ENCODE data around the gene TMEM45A. TPM values are rescaled to one million over a fixed set of nuclear protein-coding genes. Genes with fewer than 3 reads are reported as not detected.
"Not testable (repeated sequence)": the region's sequence is repeated elsewhere in the genome, so short reads cannot be mapped to it uniquely, and the experiment has no call there.

The TMEM45A gene
- polyA plus RNA-seq, 1 donor from 2014 or later = 2.4 TPM

GRCh38 chr3:100471444-100471843 lies 21.0 kb upstream of the TMEM45A start:
- Histone ChIP-seq H3F3A (ENCODE audit: insufficient read depth, low read length, poor library complexity, severe bottlenecking) (no peaks in the 10 kb centered on the region), H3K4me3 (ENCODE audit: low read length) (no peak overlapping the region), H3K4me2 (ENCODE audit: low read length) (no peak overlapping the region), H4K20me1 (ENCODE audit: insufficient read depth) (no peaks in the 10 kb centered on the region), H3K27ac (ENCODE audit: low read length) (no peak overlapping the region), H3K9ac (ENCODE audit: low read length) (no peak overlapping the region), H3K9me3 (ENCODE audit: low read length) (no peaks in the 10 kb centered on the region), H2AFZ (ENCODE audit: low read depth, low read length) (no peak overlapping the region), H3K27me3 (ENCODE audit: insufficient read depth, low read depth, low read length) (no peaks in the 10 kb centered on the region), H3K79me2 (replicated peaks; ENCODE audit: insufficient read depth, low read length) (no peaks in the 10 kb centered on the region), H3K36me3 (ENCODE audit: insufficient read depth, low read length) (no peaks in the 10 kb centered on the region), H3K9me2 (ENCODE audit: insufficient read depth, low read length) (no peaks in the 10 kb centered on the region)
- TF ChIP-seq EZH2 (IDR thresholded peaks at IDR 0.05; ENCODE audit: borderline replicate concordance, insufficient read depth, low read length, poor library complexity, severe bottlenecking) (no peak), RAD21 (conservative IDR thresholded peaks at IDR 0.05) (no peak), TAF1 (IDR thresholded peaks at IDR 0.05; ENCODE audit: low read depth) (no peak), EP300 (conservative IDR thresholded peaks at IDR 0.05; ENCODE audit: poor library complexity, severe bottlenecking) (no peak), CTCF (IDR thresholded peaks at IDR 0.05; ENCODE audit: poor library complexity, severe bottlenecking) (no peak), MXI1 (conservative IDR thresholded peaks at IDR 0.05; ENCODE audit: poor library complexity, severe bottlenecking) (no peak), SMC3 (conservative IDR thresholded peaks at IDR 0.05; ENCODE audit: poor library complexity) (no peak), REST (IDR thresholded peaks at IDR 0.05; ENCODE audit: borderline replicate concordance) (no peak), POLR2AphosphoS5 (IDR thresholded peaks at IDR 0.05) (no peak)

- not testable (repeated sequence) for H4K20me1 ChIP-seq (ENCODE audit: insufficient read depth); H3F3A ChIP-seq (ENCODE audit: insufficient read depth, low read length, poor library complexity, severe bottlenecking); H3K27me3 ChIP-seq (ENCODE audit: insufficient read depth, low read depth, low read length); H3K36me3 ChIP-seq (ENCODE audit: insufficient read depth, low read length); H3K9me2 ChIP-seq (ENCODE audit: insufficient read depth, low read length); H3K27ac ChIP-seq (ENCODE audit: low read length); H3K9me3 ChIP-seq (ENCODE audit: low read length); H3K4me3 ChIP-seq (ENCODE audit: low read length); H2AFZ ChIP-seq (ENCODE audit: low read depth, low read length); H3K4me2 ChIP-seq (ENCODE audit: low read length); H3K9ac ChIP-seq (ENCODE audit: low read length); H3K79me2 ChIP-seq (replicated peaks; ENCODE audit: insufficient read depth, low read length)
These were observed 14.5 kb upstream of the TMEM45A start for GRCh38 chr3:100477851-100478360.

GRCh38 chr3:100478521-100478920 lies 13.9 kb upstream of the TMEM45A start:
- H3F3A ChIP-seq (ENCODE audit: insufficient read depth, low read length, poor library complexity, severe bottlenecking); H3K27ac ChIP-seq (ENCODE audit: low read length); H3K4me3 ChIP-seq (ENCODE audit: low read length); H3K9me3 ChIP-seq (ENCODE audit: low read length); H3K4me2 ChIP-seq (ENCODE audit: low read length); H3K9ac ChIP-seq (ENCODE audit: low read length); H4K20me1 ChIP-seq (ENCODE audit: insufficient read depth); H3K9me2 ChIP-seq (ENCODE audit: insufficient read depth, low read length); H3K79me2 ChIP-seq (replicated peaks; ENCODE audit: insufficient read depth, low read length); H3K27me3 ChIP-seq (ENCODE audit: insufficient read depth, low read depth, low read length); H2AFZ ChIP-seq (ENCODE audit: low read depth, low read length); H3K36me3 ChIP-seq (ENCODE audit: insufficient read depth, low read length): not testable (repeated sequence)

All from neural cell (in vitro differentiated cells).